HG02678 (cell line): ENCODE data around the gene KATNAL2.
"Not testable (repeated sequence)": the region's sequence is repeated elsewhere in the genome, so short reads cannot be mapped to it uniquely, and the experiment has no call there.

Experiments used
- ATAC-seq: cut with Tn5 transposase; IDR thresholded peaks from one replicate; pipeline ENCODE4 v1.9.1; 2021; ENCODE audit warnings: mild to moderate bottlenecking, moderate library complexity; ENCODE audit not compliant: unreplicated experiment

KATNAL2 gene

GRCh38 chr18:46920653-46921052, 3.3 kb downstream of the KATNAL2 start:
- ATAC-seq, result no peak

- no peak for ATAC-seq
Measured at GRCh38 chr18:46939337-46939963, 22.0 kb downstream of the KATNAL2 start.

GRCh38 chr18:46939998-46940571, 22.7 kb downstream of the KATNAL2 start:
- no peak for ATAC-seq

GRCh38 chr18:46942646-46943045, 25.2 kb downstream of the KATNAL2 start:
- ATAC-seq, result no peak

GRCh38 chr18:46946656-46947282, 29.4 kb downstream of the KATNAL2 start:
- ATAC-seq, result peak; percentile 99

GRCh38 chr18:46950064-46950656, 32.8 kb downstream of the KATNAL2 start:
- ATAC-seq, result no peak

GRCh38 chr18:46953195-46953594, 35.8 kb downstream of the KATNAL2 start:
- no peak for ATAC-seq

GRCh38 chr18:46958209-46958608, 40.8 kb downstream of the KATNAL2 start:
- ATAC-seq, result no peak

GRCh38 chr18:46963656-46964578, 46.5 kb downstream of the KATNAL2 start:
- ATAC-seq, result not testable (repeated sequence)

- ATAC-seq, result not testable (repeated sequence)
Measured at GRCh38 chr18:46964579-46965293, 47.3 kb downstream of the KATNAL2 start.

GRCh38 chr18:46966266-46966665, 48.9 kb downstream of the KATNAL2 start:
- not testable (repeated sequence) for ATAC-seq

- not testable (repeated sequence) for ATAC-seq
Measured at GRCh38 chr18:46969551-46969950, 52.1 kb downstream of the KATNAL2 start.

GRCh38 chr18:47019870-47020269, 102.5 kb downstream of the KATNAL2 start:
- not testable (repeated sequence) for ATAC-seq

- not testable (repeated sequence) for ATAC-seq
Measured at GRCh38 chr18:47020757-47021156, 103.4 kb downstream of the KATNAL2 start.

- ATAC-seq, result not testable (repeated sequence)
Measured at GRCh38 chr18:47022821-47023220, 105.4 kb downstream of the KATNAL2 start.

GRCh38 chr18:47023769-47024465, 106.5 kb downstream of the KATNAL2 start:
- ATAC-seq, result not testable (repeated sequence)

GRCh38 chr18:47025557-47026174, 108.3 kb downstream of the KATNAL2 start:
- not testable (repeated sequence) for ATAC-seq

GRCh38 chr18:47028738-47029137, 111.3 kb downstream of the KATNAL2 start:
- not testable (repeated sequence) for ATAC-seq
